HEK293 (cell line): ENCODE results near the gene DENND2A.

Experiments
- GLI2 ChIP-seq: fragments of 450-650 bp; formaldehyde crosslinking; IDR thresholded peaks from 2 replicates; pipeline ENCODE4; 2017; ENCODE audit warnings: missing biosample characterization, missing genetic modification characterization, low read depth, borderline replicate concordance
- HIC1 ChIP-seq: fragments of 450-650 bp; formaldehyde crosslinking; IDR thresholded peaks from 2 replicates; pipeline ENCODE4 v1.5.1; 2016; ENCODE audit warnings: missing biosample characterization, missing genetic modification characterization
- KLF1 ChIP-seq: fragments of 450-650 bp; formaldehyde crosslinking; IDR thresholded peaks from 2 replicates; pipeline ENCODE4 v1.5.1; 2016; ENCODE audit warnings: missing biosample characterization, missing genetic modification characterization
- KLF7 ChIP-seq: fragments of 450-650 bp; formaldehyde crosslinking; IDR thresholded peaks from 2 replicates; pipeline ENCODE4 v1.5.1; 2016; ENCODE audit warnings: missing biosample characterization, missing genetic modification characterization, borderline replicate concordance
- YY1 ChIP-seq: fragments of 450-650 bp; formaldehyde crosslinking; IDR thresholded peaks from 2 replicates; pipeline ENCODE4 v1.5.1; 2018; ENCODE audit warnings: missing biosample characterization, missing genetic modification characterization
- ZBTB20 ChIP-seq: fragments of 450-650 bp; formaldehyde crosslinking; IDR thresholded peaks from 2 replicates; pipeline ENCODE4 v1.5.1; 2016; ENCODE audit warnings: missing biosample characterization, missing genetic modification characterization
- ZBTB48 ChIP-seq: fragments of 450-650 bp; formaldehyde crosslinking; IDR thresholded peaks from 2 replicates; pipeline ENCODE4 v1.5.1; 2016; ENCODE audit warnings: missing biosample characterization, missing genetic modification characterization
- ZFHX2 ChIP-seq: fragments of 450-650 bp; formaldehyde crosslinking; conservative IDR thresholded peaks from 2 replicates; pipeline ENCODE4 v1.5.1; 2016; ENCODE audit warnings: missing biosample characterization, missing genetic modification characterization
- ZNF184 ChIP-seq: fragments of 450-650 bp; IDR thresholded peaks from 2 replicates; pipeline ENCODE4 v1.5.1; 2018; ENCODE audit warnings: missing biosample characterization, mild to moderate bottlenecking, missing genetic modification characterization
- ZNF2 ChIP-seq: fragments of 450-650 bp; formaldehyde crosslinking; IDR thresholded peaks from 2 replicates; pipeline ENCODE4 v1.5.1; 2016; ENCODE audit warnings: missing biosample characterization, missing genetic modification characterization
- ZNF350 ChIP-seq: fragments of 450-650 bp; formaldehyde crosslinking; IDR thresholded peaks from 2 replicates; pipeline ENCODE4 v1.5.0; 2017; ENCODE audit warnings: missing biosample characterization, mild to moderate bottlenecking, missing genetic modification characterization
- ZNF416 ChIP-seq: fragments of 450-650 bp; formaldehyde crosslinking; IDR thresholded peaks from 2 replicates; pipeline ENCODE4 v1.5.1; 2016; ENCODE audit warnings: missing biosample characterization, missing genetic modification characterization
- ZNF449 ChIP-seq: fragments of 450-650 bp; formaldehyde crosslinking; IDR thresholded peaks from 2 replicates; pipeline ENCODE4 v1.5.1; 2017; ENCODE audit warnings: missing biosample characterization, mild to moderate bottlenecking, missing genetic modification characterization, moderate library complexity
- ZNF488 ChIP-seq: fragments of 450-650 bp; formaldehyde crosslinking; IDR thresholded peaks from 2 replicates; pipeline ENCODE4 v1.5.1; 2016; ENCODE audit warnings: missing biosample characterization, missing genetic modification characterization
- ZNF518A ChIP-seq: fragments of 450-650 bp; formaldehyde crosslinking; conservative IDR thresholded peaks from 2 replicates; pipeline ENCODE4 v1.5.1; 2016; ENCODE audit warnings: low read depth, missing biosample characterization, missing genetic modification characterization
- ZNF596 ChIP-seq: fragments of 450-650 bp; IDR thresholded peaks from 2 replicates; pipeline ENCODE4 v1.5.0; 2018; ENCODE audit warnings: missing biosample characterization, mild to moderate bottlenecking, missing genetic modification characterization, moderate library complexity
- ZNF610 ChIP-seq: fragments of 450-650 bp; formaldehyde crosslinking; IDR thresholded peaks from 2 replicates; pipeline ENCODE4 v1.5.1; 2016; ENCODE audit warnings: missing biosample characterization, missing genetic modification characterization, borderline replicate concordance
- ZNF621 ChIP-seq: fragments of 450-650 bp; formaldehyde crosslinking; IDR thresholded peaks from 2 replicates; pipeline ENCODE4 v1.5.1; 2017; ENCODE audit warnings: missing biosample characterization, missing genetic modification characterization
- ZNF624 ChIP-seq: fragments of 450-650 bp; formaldehyde crosslinking; IDR thresholded peaks from 2 replicates; pipeline ENCODE4 v1.5.1; 2017; ENCODE audit warnings: missing biosample characterization, missing genetic modification characterization
- ZNF692 ChIP-seq: fragments of 450-650 bp; formaldehyde crosslinking; IDR thresholded peaks from 2 replicates; pipeline ENCODE4 v1.5.1; 2016; ENCODE audit warnings: missing biosample characterization, missing genetic modification characterization
- ZNF701 ChIP-seq: fragments of 450-650 bp; formaldehyde crosslinking; IDR thresholded peaks from 2 replicates; pipeline ENCODE4 v1.5.1; 2016; ENCODE audit warnings: missing biosample characterization, missing genetic modification characterization
- ZNF76 ChIP-seq: fragments of 450-650 bp; formaldehyde crosslinking; IDR thresholded peaks from 2 replicates; pipeline ENCODE4; 2016; ENCODE audit warnings: low read depth, missing biosample characterization, missing genetic modification characterization, borderline replicate concordance
- ZNF768 ChIP-seq: fragments of 450-650 bp; formaldehyde crosslinking; IDR thresholded peaks from 2 replicates; pipeline ENCODE4 v1.5.1; 2018; ENCODE audit warnings: missing biosample characterization, mild to moderate bottlenecking, missing genetic modification characterization
- ZNF837 ChIP-seq: fragments of 450-650 bp; formaldehyde crosslinking; IDR thresholded peaks from 2 replicates; pipeline ENCODE4 v1.5.1; 2016; ENCODE audit warnings: missing biosample characterization, missing genetic modification characterization
- ZSCAN16 ChIP-seq: fragments of 450-650 bp; formaldehyde crosslinking; IDR thresholded peaks from 2 replicates; pipeline ENCODE4 v1.5.1; 2016; ENCODE audit warnings: missing biosample characterization, missing genetic modification characterization
- TF ChIP-seq, protein P1 (sequence below): fragments of 450-650 bp; formaldehyde crosslinking; IDR thresholded peaks from 2 replicates; pipeline ENCODE4 v1.5.1; 2016; ENCODE audit warnings: missing biosample characterization, missing genetic modification characterization

The DENND2A gene

DNA sequence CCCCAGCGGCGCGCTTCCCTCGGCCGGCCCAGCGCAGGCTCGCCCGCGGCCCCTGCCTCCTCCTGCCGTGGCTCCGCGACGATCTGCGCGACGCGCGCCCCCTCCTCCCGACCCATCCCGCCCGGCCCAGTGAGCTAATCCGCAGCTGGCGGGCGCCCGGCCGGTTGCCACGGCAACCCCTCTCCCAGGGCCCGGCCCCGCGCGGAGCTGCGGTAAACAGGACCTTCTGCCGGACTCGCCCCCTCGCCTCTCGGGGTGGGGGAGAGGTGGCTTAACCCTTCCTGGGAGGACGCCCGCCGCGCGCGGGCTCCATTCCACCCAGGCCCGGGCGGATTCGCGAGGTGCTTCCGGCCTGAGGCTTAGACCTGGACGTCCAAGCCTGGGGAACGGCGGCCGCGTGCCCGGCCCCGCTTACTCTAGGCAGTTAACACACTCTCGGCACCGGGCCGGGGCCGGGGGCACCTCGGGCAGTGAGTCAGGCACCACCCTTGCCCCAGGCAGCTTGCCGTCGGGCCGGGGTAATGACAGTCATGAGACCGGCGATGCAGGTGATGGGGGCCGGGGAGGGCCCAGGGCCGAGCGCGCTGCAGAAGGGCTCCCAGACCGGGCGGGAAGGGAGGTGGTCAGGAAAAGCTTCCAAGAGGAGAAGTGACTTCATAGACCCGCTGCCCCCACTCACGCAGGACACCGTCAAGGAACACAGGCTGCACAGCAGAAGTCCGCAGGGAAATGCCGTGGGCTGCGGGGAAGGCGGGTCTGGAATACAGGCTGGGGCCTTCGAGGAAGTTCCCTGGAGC, at the start of gene DENND2A (continued):
- TF ChIP-seq ZNF596 (tag by site-specific recombination) (no peak), ZFHX2 (tag by site-specific recombination) (peak; percentile 47; the same call in 1 of the 2 replicates), ZNF416 (tag by site-specific recombination) (no peak), ZNF692 (tag by site-specific recombination) (peak; percentile 67; the same call in 1 of the 2 replicates), KLF7 (tag by site-specific recombination) (0 out of 2 replicates have a peak, but pooled peaks have one; percentile 32), ZNF350 (tag by site-specific recombination) (no peak), ZNF76 (tag by site-specific recombination) (no peak), KLF1 (tag by site-specific recombination) (peak; percentile 70), GLI2 (no peak), YY1 (tag by site-specific recombination) (no peak), ZNF837 (no peak), ZNF518A (tag by site-specific recombination) (no peak), ZBTB48 (tag by site-specific recombination) (peak; percentile 34; the same call in 1 of the 2 replicates), ZNF701 (tag by site-specific recombination) (no peak), ZNF768 (no peak), ZNF621 (tag by site-specific recombination) (no peak), ZNF449 (tag by site-specific recombination) (no peak), ZNF184 (tag by site-specific recombination) (no peak), ZNF488 (tag by site-specific recombination) (no peak), ZNF610 (tag by site-specific recombination) (no peak), ZNF2 (tag by site-specific recombination) (0 out of 2 replicates have a peak, but pooled peaks have one; percentile 21), ZBTB20 (tag by site-specific recombination) (peak; percentile 94), HIC1 (tag by site-specific recombination) (no peak), ZSCAN16 (tag by site-specific recombination) (no peak), ZNF624 (tag by site-specific recombination) (no peak)
- TF ChIP-seq, protein P1, sequence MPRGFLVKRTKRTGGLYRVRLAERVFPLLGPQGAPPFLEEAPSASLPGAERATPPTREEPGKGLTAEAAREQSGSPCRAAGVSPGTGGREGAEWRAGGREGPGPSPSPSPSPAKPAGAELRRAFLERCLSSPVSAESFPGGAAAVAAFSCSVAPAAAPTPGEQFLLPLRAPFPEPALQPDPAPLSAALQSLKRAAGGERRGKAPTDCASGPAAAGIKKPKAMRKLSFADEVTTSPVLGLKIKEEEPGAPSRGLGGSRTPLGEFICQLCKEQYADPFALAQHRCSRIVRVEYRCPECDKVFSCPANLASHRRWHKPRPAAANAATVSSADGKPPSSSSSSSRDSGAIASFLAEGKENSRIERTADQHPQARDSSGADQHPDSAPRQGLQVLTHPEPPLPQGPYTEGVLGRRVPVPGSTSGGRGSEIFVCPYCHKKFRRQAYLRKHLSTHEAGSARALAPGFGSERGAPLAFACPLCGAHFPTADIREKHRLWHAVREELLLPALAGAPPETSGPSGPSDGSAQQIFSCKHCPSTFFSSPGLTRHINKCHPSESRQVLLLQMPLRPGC (tag by site-specific recombination): no peak
